Smooth muscle cell (in vitro differentiated cells): Measurements from ENCODE around the gene SNAI3. TPM values are rescaled to one million over a fixed set of nuclear protein-coding genes. Genes with fewer than 3 reads are reported as not detected.

Experiments
- DNase-seq: peaks from one replicate; lab custom pipeline; 2025; ENCODE audit not compliant: unreplicated experiment; lab: John Stamatoyannopoulos, UW
- H2AFZ ChIP-seq: fragments of 200-600 bp; sonication (generic); 2 replicates; pipeline ENCODE4 v1.6.0; 2016; ENCODE audit warnings: antibody characterized with exemption, low read depth, mild to moderate bottlenecking
- H3F3A ChIP-seq: fragments of 200-600 bp; sonication (generic); 2 replicates; pipeline ENCODE4 v1.6.0; 2017; ENCODE audit warnings: antibody characterized with exemption, low read depth
- H3K27ac ChIP-seq: fragments of 200-600 bp; sonication (generic); 2 replicates; pipeline ENCODE4 v1.5.1; 2016; ENCODE audit warnings: low read depth, mild to moderate bottlenecking
- H3K27me3 ChIP-seq: fragments of 200-600 bp; sonication (generic); 2 replicates; pipeline ENCODE4 v1.6.1; 2016; ENCODE audit warnings: low read depth, mild to moderate bottlenecking
- H3K36me3 ChIP-seq: fragments of 200-600 bp; sonication (generic); 2 replicates; pipeline ENCODE4 v1.5.1; 2016; ENCODE audit warnings: low read depth
- H3K4me1 ChIP-seq: fragments of 200-600 bp; sonication (generic); 2 replicates; pipeline ENCODE4 v1.5.1; 2016; ENCODE audit warnings: low read depth
- H3K4me2 ChIP-seq: fragments of 200-600 bp; sonication (generic); 2 replicates; pipeline ENCODE4 v1.6.0; 2016; ENCODE audit warnings: mild to moderate bottlenecking
- H3K4me3 ChIP-seq: fragments of 200-600 bp; sonication (generic); 2 replicates; pipeline ENCODE4 v1.5.1; 2016; ENCODE audit warnings: mild to moderate bottlenecking
- H3K79me2 ChIP-seq: fragments of 200-600 bp; sonication (generic); 2 replicates; pipeline ENCODE4 v1.6.0; 2016; ENCODE audit warnings: low read depth, mild to moderate bottlenecking
- H3K9ac ChIP-seq: fragments of 200-600 bp; sonication (generic); 2 replicates; pipeline ENCODE4 v1.6.0; 2016; ENCODE audit warnings: low read depth
- H3K9me3 ChIP-seq: fragments of 200-600 bp; sonication (generic); replicated peaks from 2 replicates; pipeline ENCODE4 v1.5.1; 2016; ENCODE audit warnings: low read depth
- H4K20me1 ChIP-seq: fragments of 200-600 bp; sonication (generic); 2 replicates; pipeline ENCODE4 v1.6.0; 2016; ENCODE audit warnings: low read depth
- WGBS: methylation state at CpG from one replicate; pipeline ENCODE4 v1.1.7; 2016; ENCODE audit warnings: low lambda C conversion rate; 5-methylcytosine and 5-hydroxymethylcytosine counted together
- polyA plus RNA-seq: library from polyadenylated mRNA; unstranded; fragments of >200 nt; fragmentation: Nextera tagmentation; extraction: Ambion mirVana; gene quantifications from 2 replicates; pipeline ENCODE4 v1.2.1, GENCODE V29; 2016
- total RNA-seq: library from RNA; depleted of rRNA; stranded (reverse); fragments of >200 nt; gene quantifications from 2 replicates; pipeline ENCODE4 v1.2.3, GENCODE V29; 2014
- TF ChIP-seq, protein P1 (sequence below): fragments of 200-600 bp; sonication (generic); IDR thresholded peaks from 2 replicates; pipeline ENCODE4 v1.5.1; 2017; ENCODE audit warnings: borderline replicate concordance, mild to moderate bottlenecking, antibody characterized with exemption; ENCODE audit not compliant: insufficient read depth, poor library complexity, severe bottlenecking

SNAI3 gene
- total and polyA plus RNA-seq, 2 experiments from 2014 or later, result 0.22 to 1.4 TPM

DNA sequence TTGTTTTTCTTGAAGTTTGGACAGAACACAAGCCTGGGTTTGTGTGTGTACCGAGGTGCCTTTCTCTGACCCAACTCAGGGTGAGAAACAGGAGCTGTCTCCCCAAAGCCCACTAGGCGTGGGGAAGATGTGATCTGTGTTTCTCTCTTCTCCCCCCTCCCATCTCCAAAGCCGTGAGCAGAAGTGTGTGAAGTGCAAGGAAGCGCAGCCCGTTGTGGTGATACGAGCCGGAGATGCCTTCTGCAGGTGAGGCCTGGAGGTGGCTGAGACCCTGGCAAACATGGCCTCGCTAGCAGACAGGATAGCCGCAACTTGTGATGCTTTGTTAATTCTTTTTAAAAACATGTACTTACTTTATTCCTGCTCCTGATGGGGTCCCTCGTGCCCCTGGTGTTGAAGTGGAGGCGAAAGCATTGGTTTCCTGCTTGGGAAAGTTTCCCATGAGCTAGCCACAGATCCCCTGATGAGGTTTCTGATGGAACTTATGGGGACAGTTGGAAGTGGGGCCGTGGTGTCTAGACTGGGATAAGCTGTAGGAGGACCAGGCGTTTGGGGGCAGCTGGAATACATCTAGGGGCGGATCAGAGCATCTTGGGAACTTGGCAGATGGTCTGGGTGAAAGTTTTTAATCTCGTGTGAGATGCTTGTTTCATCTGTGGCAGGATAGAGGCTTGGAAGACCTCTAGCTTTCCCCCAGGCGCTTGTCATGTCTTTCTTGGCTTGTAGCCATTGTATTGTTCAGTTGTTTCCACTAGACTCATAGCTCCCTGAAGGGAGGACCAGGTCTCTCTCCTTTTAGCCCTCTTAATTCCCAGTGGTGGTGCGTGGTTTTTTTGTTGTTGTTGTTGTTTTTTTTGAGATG is 20.9 kb upstream of the SNAI3 start:
- Histone ChIP-seq H3K4me1 (peaks cover 7% of the 10 kb centered on the region), H3K9ac (peak overlapping the region; percentile 96), H4K20me1 (peaks cover 2% of the 10 kb centered on the region), H3K9me3 (no peaks in the 10 kb centered on the region), H3K36me3 (no peaks in the 10 kb centered on the region), H3F3A (no peaks in the 10 kb centered on the region), H3K79me2 (peaks cover 30% of the 10 kb centered on the region), H2AFZ (no peak overlapping the region), H3K27ac (peak overlapping the region; percentile 68), H3K4me3 (peak overlapping the region; percentile 100), H3K4me2 (peak overlapping the region; percentile 100), H3K27me3 (no peaks in the 10 kb centered on the region)
- TF ChIP-seq, protein P1, sequence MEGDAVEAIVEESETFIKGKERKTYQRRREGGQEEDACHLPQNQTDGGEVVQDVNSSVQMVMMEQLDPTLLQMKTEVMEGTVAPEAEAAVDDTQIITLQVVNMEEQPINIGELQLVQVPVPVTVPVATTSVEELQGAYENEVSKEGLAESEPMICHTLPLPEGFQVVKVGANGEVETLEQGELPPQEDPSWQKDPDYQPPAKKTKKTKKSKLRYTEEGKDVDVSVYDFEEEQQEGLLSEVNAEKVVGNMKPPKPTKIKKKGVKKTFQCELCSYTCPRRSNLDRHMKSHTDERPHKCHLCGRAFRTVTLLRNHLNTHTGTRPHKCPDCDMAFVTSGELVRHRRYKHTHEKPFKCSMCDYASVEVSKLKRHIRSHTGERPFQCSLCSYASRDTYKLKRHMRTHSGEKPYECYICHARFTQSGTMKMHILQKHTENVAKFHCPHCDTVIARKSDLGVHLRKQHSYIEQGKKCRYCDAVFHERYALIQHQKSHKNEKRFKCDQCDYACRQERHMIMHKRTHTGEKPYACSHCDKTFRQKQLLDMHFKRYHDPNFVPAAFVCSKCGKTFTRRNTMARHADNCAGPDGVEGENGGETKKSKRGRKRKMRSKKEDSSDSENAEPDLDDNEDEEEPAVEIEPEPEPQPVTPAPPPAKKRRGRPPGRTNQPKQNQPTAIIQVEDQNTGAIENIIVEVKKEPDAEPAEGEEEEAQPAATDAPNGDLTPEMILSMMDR, result no peak
- DNase-seq, result no peak
- 62% methylated on average over 17 of the region's 17 CpGs for WGBS

DNA sequence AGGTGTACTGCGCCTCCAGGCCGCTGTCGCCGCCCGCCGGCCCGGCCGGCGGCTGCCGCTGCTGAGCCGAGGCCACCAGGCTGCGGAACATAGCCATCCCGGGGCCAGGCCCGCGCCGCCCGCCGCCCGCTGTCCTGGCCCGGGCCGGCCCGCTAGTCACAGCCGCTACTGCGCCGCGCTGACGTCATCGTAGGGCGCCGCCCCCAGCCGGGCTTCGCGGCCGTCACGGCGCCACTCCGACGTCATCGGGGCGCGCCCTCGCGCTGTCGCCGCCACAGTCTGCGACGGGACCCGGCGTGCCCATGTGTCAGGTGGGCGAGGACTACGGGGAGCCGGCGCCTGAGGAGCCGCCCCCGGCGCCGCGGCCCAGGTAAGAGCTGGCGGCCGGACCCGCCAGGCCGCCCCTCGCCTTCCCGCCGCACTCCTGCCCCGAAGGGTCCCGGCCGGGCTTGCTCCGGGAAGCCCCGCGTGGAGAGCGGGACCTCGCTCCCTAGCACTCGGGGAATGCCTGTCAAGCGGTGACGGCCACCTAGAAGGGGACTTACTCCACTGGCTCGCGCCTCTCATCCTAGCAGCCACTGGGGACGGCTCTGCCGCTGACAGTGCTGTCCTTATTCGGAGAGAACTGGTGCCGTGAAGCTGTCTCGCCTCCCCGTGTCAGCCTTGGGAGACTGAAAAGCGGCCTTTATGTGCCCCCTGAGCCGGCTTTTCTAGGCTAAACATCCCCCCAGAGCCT is 20.1 kb upstream of the SNAI3 start, which contains the start of the genes CTU2 and RNF166:
CTU2 (plus strand) TSS at position 275 of the 736 bp plus-strand sequence; CDS start at position 303, 28 bp downstream.
RNF166 (minus strand) TSS at position 180 of the 736 bp plus-strand sequence; CDS start at position 97, 83 bp downstream.
- H3K4me3 ChIP-seq, result peak within 1 kb of the TSS; percentile 100
- no peaks in the 10 kb centered on the region for H3F3A ChIP-seq
- H3K27me3 ChIP-seq, result no peaks in the 10 kb centered on the region
- H3K27ac ChIP-seq, result peak within 1 kb of the TSS; percentile 68
- peaks cover 30% of the 10 kb centered on the region for H3K79me2 ChIP-seq
- H3K9ac ChIP-seq, result peak within 1 kb of the TSS; percentile 96
- TF ChIP-seq, protein P1, result no peak
- H3K4me1 ChIP-seq, result peaks cover 7% of the 10 kb centered on the region
- no peaks in the 10 kb centered on the region for H3K9me3 ChIP-seq
- H2AFZ ChIP-seq, result peak within 1 kb of the TSS; percentile 92
- peak; percentile 74 for DNase-seq
- WGBS, result 1% methylated on average over 67 of the region's 86 CpGs
- no peaks in the 10 kb centered on the region for H4K20me1 ChIP-seq
- H3K36me3 ChIP-seq, result no peaks in the 10 kb centered on the region
- H3K4me2 ChIP-seq, result peak within 1 kb of the TSS; percentile 100

DNA sequence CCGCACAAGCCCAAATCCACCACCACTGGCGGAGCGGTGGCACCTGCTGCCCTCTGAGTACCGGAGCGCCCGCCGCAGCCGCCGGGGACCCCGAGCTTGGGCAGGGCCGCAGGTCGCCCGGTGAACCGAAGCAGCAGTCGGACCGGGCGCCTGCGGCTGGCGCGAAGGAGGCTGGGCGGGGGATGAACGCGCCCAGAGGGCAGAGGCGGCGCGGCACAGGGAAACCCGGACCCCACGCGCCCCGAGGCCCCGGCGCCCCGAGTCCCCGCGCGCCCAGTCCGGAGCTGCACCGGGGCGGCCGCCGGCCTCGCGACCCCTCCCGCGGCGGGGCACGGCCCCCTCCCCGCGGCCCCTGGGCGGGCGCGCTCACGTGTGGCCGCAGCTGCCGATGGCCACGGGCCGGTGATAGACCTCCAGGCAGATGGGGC is 19.5 kb upstream of the SNAI3 start:
- WGBS, result 4% methylated on average over 28 of the region's 57 CpGs
- TF ChIP-seq, protein P1, result no peak
- Histone ChIP-seq H3K4me1 (peaks cover 7% of the 10 kb centered on the region), H3K27me3 (no peaks in the 10 kb centered on the region), H3K79me2 (peaks cover 30% of the 10 kb centered on the region), H3K9me3 (no peaks in the 10 kb centered on the region), H3K4me2 (peak overlapping the region; percentile 100), H3F3A (no peaks in the 10 kb centered on the region), H4K20me1 (no peaks in the 10 kb centered on the region), H3K36me3 (no peaks in the 10 kb centered on the region), H3K9ac (peak overlapping the region; percentile 51), H3K27ac (no peak overlapping the region), H3K4me3 (peak overlapping the region; percentile 100), H2AFZ (peak overlapping the region; percentile 58)
- no peak for DNase-seq
